Measurements from ENCODE around the gene TMC5.
"Not testable (repeated sequence)": the region's sequence is repeated elsewhere in the genome, so short reads cannot be mapped to it uniquely, and the experiment has no call there.

Gene TMC5, protein sequence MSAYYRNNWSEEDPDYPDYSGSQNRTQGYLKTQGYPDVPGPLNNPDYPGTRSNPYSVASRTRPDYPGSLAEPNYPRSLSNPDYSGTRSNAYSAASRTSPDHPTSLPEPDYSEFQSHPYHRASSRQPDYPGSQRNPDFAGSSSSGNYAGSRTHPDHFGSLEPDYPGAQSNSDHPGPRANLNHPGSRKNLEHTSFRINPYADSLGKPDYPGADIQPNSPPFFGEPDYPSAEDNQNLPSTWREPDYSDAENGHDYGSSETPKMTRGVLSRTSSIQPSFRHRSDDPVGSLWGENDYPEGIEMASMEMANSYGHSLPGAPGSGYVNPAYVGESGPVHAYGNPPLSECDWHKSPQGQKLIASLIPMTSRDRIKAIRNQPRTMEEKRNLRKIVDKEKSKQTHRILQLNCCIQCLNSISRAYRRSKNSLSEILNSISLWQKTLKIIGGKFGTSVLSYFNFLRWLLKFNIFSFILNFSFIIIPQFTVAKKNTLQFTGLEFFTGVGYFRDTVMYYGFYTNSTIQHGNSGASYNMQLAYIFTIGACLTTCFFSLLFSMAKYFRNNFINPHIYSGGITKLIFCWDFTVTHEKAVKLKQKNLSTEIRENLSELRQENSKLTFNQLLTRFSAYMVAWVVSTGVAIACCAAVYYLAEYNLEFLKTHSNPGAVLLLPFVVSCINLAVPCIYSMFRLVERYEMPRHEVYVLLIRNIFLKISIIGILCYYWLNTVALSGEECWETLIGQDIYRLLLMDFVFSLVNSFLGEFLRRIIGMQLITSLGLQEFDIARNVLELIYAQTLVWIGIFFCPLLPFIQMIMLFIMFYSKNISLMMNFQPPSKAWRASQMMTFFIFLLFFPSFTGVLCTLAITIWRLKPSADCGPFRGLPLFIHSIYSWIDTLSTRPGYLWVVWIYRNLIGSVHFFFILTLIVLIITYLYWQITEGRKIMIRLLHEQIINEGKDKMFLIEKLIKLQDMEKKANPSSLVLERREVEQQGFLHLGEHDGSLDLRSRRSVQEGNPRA

DNA sequence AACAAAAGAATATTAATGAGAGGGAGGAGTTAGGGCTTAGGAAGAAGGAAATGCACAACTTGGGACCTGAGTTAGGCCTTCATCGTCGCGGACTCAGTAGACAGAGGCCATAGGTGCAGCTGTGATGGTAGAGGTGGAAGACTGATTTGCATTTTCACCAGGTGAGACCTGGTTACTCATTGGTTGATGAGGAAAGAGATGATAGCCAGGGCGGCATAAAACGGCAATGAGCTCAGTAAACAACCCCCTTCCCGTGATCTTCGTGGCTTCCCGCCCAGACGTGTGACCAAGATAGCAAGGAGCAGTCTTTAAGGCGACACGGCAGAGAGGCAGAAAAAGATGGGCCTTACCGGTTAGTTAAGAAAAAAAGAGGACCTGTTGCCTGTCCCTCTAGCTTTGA, at the start of gene TMC5:
TSS of gene TMC5 (plus strand) at position 244 of the 400 bp plus-strand sequence. CDS start 22,156 bp downstream, outside the sequence.
- DNase-seq, result no peak

DNA sequence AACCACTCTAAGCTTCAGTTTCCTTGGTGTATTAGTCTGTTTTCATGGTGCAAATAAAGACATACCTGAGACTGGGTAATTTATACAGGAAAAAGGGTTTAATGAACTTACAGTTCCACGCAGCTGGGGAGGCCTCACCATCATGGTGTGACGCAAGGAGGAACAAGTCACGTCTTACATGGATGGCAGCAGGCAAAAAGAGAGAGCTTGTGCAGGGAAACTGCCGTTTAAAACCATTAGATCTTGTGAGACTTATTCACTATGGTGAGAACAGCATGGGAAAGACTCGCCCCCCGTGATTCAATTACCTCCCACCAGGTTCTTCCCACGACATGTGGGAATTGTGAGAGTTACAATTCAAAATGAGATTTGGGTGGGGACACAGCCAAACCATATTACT, 45.1 kb upstream of the TMC5 start:
- DNase-seq, result not testable (repeated sequence)

DNA sequence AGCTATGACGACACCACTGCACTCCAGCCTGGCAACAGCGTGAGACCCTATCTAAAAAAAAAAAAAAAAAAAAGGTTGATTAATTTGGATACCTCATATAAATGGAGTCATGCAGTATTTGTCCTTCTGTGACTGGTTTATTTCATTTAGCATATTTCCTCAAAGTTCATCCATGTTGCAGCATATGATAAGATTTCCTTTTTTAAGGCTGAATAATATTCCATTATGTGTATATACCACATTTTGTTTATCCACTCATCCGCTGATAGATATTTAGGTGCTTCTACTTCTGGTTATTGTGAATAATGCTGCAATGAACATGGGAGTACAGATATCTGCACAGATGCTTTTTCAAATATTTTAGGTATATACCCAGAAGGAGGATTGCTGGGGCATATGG, 43.3 kb upstream of the TMC5 start:
- no peak for DNase-seq

DNA sequence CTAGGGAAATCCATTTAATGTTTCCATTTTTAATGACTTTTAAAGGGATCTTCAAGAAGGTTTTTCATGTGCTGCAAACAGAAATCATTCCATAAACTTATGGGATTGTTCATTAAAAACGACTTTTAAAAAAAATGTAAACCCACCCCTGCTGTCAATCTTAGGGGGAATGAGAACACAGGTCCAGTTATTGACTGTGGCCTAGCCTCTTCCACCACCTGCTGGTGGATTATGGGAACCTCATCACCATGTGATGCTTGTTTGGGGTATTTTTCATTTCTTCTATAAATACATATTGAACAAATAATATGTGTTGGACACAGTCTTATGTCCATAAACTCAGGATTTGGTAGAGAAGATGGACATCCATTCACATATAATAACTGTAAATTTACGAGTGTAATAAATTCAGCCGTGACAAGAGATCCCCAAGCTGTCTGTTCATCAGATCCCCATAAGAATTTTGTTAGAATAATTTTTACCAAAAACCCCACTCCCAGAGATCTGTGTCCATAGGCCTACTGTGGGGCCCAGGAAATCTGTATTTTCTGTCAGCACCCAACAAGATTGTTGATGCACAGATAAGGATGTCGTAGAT, 42.0 kb upstream of the TMC5 start:
- peak; percentile 50 for DNase-seq

DNA sequence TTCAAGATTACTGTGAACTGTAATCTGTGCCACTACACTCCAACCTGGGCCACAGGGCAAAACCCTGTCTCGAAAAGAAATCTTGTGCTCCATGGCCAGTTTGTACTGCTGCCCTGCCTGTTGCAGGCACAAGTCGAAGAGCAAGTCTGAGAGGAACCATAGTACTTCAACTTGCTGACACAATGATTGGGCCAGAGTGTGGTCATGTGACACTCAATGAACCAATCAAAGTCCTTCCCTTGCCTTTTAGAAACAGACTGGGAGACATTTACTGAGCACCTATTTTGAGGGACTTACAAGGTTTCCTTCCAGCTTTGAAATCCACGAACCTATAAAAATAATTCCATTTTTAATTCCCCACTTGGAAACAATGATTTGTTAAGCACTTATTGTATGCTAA, 39.8 kb upstream of the TMC5 start:
- no peak for DNase-seq

DNA sequence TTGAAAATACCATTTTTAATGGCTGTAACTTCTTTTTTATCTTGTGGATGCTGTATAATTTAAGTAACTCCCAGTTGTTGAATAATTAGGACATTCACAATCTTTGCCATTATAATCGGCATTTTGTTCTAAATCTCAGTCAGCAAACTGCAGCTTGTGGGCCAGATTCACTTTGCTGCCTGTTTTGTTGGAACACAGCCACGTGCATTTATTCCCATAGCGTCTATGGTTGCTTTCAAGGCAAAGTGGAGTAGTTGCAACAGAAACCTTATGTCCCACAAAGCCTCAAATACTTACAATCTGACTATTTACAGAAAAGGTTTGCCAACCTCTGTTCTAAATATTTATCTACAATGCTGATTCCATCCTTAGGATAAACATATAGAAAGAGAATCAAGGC, 39.2 kb upstream of the TMC5 start:
- no peak for DNase-seq

DNA sequence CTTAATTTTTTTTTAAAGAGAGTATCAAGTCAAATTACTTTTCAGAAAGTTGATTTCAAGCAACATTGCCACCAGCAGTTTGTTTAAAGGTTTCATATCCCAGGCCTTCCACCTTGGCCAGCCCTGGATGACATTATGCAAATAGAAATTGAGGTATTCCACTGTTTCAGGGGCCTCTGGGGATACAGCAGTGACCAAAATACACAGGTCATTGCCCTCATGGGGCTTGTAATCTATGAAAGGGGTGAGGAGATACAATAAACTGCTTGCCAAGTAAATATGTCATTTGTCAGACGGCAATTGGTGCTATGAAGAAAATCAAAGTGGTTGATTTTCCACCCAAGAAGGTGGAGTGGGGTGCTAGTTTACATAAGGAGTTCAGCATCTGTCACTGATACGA, 37.8 kb upstream of the TMC5 start:
- no peak for DNase-seq

DNA sequence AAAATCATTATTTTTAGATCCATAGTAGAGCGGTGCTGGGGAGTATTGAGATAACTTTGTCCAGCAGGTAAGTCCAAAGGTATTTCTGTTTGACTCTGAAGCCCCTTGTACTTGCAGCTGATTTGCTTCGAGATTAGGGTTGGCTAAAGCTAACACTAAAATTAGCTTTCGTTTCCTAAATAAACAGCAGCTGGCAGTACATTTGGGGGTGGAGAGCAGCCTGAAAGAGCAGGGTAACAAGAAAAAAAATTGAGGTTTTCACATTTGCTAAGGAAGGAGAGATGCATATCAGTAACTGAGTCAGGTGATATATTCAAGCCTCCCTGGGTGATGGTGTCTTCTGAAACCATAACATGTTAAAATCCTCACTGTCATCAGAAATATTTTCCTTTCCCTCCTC, 37.4 kb upstream of the TMC5 start:
- DNase-seq, result no peak

DNA sequence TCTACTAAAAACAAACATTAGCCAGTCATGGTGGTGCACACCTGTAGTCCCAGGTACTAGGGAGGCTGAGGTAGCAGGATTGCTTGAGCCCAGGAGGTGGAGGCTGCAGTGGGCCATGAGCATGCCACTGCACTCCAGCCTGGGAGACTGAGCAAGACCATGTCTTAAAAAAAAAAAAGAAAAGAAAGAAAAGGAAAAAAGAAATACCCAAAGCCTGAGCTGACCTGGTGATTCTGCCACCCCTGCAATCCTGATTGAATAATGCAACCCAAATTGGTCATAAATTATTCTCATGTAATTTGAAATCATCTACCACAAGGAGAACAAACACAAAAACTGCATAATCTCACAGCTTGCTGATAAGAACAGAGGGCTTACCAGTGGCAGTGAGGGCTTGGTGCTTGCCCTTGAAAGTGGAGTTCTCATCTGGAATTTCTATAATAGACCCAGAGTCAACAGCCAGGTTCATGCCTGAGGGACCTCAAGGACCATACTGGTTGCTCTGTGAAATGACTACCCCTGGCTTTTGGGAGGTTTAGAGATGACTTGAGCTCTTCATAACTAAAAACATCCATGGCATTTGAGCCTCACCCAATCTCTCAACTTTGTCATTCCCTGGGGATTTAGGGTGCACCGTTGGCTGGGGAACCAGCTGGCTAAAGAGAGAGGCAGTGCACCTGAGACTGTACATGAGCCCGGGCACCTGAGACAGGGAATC, 35.4 kb upstream of the TMC5 start:
- peak; percentile 86 for DNase-seq

DNA sequence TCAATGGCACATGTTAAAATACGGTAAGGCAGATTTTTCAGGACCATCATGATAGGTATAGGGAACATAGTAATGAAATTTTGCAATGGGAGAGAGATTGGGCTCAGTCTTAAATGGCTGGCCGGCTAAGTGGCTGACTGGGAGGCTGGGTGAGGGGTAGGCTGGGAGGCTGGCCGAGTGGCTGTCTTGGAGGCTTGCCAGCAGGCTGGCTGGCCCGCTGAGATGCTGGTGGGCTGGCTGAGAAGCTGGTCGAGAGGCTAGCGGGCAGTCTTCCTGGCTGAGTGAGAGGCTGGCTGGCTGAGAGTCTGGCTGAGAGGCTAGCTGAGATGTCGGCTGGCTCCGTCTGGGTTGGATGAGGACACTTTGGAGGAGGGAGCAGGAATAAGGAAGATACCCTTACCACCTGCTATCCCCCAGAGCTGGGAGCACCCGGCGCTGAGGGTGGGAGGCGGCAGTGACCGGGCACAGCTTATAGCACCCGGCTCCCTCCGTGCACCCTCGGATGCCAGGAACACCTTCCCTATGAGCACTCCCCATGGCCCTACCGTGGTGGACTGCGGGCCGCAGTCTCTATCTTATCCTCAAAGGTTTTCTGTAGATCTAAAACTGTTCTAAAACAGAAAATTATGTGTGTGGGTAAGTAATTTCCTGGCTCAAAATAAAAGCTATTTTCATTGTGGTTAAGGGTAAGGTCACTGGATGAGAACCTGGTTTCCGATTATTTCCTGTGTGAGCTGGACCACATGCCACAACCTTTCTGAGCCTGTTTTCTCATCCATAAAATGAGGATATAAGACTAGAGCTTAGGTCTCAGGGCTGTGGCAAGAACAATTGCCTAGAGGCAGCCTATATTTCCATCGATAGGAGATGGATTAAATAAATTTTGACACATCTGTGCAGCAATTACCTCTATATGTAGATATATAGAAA, 34.5 kb upstream of the TMC5 start:
- DNase-seq, result peak; percentile 86

DNA sequence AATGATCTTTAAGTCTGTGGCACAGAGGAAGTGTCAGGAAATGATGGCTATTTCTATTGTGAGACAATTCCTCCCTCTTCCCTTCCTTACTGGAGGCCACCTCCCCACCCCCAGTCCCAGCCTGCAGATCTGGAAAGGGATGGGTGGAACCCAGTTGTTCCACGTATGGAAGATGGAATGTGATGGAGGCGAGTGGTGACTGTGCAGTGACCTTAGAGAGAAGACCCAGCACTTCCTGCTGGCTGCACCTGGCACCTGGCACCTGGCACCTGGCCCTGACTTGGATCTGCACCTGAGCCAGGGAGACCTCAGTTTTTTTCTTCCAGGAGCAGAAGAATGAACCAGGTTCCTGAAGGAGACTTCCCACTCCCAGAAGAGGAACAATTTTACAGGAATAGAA, 33.0 kb upstream of the TMC5 start:
- DNase-seq, result peak; percentile 67

DNA sequence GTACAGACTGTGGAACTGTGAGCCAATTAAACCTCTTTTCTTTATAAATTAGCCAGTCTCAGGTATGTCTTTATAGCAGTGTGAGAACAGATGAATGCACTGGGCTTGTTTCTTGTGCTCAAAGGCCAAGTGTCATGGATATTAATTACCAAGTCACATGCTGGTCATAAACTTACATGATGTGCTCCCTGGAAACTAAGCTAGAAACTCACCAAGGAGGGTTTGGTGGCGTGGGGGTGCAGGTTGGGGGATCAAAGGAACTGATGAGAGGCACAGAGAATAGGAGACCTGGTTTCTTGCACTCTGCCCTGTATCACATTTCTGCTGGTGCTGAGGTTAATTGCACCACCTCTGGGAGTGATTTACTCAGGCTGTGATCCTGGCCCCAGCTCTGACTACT, 31.2 kb upstream of the TMC5 start:
- no peak for DNase-seq

DNA sequence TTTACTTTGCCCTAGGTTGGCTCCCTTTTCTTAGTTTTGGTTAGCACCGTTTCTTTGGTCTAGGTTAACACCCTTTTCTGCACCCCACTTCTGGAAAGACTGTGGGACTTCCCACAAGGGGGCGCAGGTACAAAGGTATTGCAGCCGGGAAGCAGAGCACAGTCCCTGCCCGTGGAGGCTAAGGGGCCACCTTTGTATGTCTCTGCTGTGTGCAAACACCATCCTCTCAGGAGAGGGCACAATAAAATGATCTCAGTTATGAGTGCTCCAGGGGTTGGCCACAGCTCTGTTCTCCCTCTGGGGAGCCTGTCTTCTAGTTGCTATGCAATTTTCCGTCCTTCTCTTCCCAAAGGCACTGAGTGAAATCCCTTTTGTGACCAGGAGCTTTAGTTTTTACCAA, 28.4 kb upstream of the TMC5 start:
- peak; percentile 81 for DNase-seq

DNA sequence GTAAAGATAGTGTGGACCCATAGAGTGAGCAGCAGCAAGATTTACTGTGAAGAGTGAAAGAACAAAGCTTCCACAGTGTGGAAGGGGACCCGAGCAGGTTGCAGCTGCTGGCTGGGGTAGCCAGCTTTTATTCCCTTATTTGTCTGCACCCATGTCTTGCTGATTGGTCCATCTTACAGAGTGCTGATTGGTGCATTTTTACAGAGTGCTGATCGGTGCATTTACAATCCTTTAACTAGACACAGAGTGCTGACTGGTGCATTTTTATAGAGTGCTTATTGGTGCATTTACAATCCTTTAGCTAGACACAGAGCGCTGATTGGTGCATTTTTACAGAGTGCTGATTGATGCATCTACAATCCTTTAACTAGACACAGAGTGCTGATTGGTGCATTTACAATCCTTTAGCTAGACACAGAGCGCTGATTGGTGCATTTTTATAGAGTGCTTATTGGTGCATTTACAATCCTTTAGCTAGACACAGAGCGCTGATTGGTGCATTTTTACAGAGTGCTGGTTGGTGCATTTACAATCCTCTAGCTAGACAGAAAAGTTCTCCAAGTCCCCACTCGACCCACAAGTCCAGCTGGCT, 26.4 kb upstream of the TMC5 start:
- DNase-seq, result not testable (repeated sequence)

DNA sequence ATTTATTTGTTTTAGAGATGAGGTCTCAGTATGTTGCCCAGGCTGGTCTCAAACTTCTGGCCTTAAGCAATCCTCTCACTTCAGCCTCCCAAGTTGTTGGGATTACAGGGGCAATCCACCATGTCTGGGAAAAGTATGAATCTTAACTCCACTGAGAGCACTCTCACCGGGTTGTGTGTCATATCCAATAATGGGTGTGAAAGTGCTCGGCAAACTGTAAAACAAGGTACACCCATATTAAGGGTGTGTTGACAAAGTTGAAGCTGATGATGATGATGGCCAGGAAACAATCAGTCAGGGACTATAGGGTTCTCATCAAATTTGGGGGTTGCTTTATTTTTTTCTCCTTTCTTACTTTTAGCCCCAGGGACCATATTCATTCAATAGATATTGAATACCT, 25.3 kb upstream of the TMC5 start:
- no peak for DNase-seq

DNA sequence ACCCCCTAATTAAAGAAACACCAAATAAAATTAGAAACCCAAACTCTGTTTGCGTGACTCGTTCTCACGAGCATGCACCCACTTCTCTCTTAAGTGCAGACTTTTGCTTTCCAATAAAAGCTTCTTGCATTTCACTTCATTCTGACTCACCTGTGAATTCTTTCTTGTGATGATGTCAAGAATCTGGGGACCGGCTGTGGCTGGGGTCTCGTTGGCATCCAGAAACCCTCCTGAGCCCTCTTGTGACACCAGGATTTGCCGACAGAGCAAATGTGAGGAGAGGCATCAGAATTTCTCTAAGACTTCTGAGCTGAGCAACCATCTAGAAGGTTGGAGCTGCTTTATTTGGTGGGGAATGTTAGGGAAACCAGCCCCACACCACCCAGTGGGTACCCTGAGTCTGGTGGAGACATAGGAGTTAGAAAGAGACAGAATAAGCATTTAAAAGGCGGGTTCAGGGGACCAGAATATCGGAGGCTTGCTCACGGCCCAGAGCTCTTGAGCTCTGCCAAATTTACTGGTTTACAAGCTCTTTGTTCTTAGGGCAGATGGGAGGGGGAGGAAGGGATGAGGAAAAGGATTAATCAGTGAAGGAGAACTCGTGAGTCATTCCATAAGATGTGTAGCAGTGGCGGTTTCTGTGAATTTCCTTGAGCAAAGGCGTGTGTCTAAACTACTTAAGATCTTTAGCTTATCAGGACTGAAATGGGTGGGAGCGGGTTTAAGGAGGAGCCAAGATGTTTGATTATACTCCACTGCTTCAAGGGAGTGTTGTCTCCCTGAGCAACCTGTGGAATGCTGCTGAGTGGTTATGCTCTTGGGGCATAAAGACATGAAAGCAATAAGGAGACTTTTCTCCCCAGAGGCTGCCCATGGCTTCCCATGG, 24.2 kb upstream of the TMC5 start:
- DNase-seq, result peak; percentile 60

DNA sequence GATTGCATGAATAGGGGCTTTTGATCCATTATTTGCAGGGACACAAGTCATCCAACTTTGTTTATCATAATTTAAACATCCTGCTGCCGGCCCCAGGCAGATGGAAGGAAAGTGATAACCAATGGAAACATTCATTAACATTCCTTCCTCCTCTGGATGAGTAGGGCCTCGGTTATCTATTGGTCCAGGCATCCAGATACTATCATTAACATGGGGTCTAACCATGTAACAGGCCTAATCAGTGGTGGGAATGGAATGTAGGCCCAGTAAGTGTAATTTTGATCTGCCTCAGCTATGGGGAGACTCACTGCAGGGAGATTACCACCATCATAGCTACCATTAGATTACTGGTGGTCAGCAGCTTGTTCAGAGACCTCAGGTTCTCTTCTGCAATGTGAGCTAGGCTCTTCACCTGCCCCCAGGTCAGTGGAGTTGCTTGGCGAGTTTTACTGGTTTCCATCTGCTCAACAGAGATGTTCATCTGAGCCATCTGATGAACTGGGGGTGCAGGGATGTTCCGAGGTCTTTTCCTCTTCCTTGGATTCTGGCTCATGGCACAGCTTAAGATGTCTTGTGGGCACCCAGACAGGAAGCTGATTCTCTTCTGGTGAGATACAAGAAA, 21.9 kb upstream of the TMC5 start:
- peak; percentile 23 for DNase-seq

DNA sequence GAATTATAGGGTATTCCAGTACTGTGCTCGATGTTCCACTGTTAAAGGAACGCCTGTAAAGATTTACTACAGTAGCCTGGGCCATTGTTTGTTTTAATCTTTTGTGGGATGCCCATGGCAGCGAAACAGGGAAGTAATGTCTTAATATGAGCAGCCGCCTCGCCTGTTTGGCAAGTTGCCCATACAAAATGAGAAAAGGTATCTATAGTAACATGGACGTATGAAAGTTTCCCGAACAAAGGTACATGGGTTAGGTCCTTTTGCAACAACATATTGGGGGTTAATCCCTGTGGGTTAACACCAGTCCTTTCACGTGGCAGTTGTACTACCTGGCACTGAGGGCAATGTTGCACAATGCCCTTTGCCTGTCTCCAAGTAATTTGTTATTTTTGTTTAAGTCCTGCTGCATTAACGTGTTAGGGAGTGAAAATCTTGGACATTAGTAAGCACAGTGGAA, 21.1 kb upstream of the TMC5 start:
- peak; percentile 77 for DNase-seq

DNA sequence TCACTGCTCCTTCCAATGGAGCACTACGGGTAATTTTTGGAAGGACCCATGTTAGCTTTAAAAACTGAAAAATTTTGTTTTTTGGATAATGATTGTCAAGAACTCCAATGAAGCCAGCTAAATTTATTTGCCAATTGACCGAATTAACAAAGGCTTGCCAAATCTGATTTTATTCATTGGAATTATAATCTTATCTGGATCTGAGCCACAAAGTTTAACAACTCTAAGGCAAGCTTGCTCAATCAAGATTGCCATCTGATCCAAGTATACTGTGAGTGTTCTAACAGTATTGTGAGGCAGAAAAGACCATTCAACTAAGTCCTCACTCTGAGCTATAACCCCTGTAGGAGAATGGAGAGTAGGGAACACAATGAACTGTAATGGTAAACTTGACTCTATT, 20.3 kb upstream of the TMC5 start:
- DNase-seq, result not testable (repeated sequence)

Measured in DMS79 treated with DMSO at 0.1 percent for 48 hours (cell line).